ENCODE data around the gene ZFP36. TPM values are rescaled to one million over a fixed set of nuclear protein-coding genes. Genes with fewer than 3 reads are reported as not detected.

Gene ZFP36
- total and polyA plus RNA-seq, 2 of the 8 experiments (the other 6 are each of a cell fraction or from before 2014, with no cell fraction given), result 4.0 to 10.9 TPM

GRCh38 chr19:39436350-39436716, 29.7 kb downstream of the ZFP36 start:
- Histone ChIP-seq H3K14ac (ENCODE audit: insufficient read length) (no peak overlapping the region), H3K79me1 (ENCODE audit: low read depth, low read length) (peaks cover 8% of the 10 kb centered on the region), H2AFZ (ENCODE audit: low read length) (no peak overlapping the region), H3K4ac (replicated peaks; ENCODE audit: insufficient read length, low read depth, low read length) (no peak overlapping the region), H3K27me3 (replicated peaks in 1 of 4; ENCODE audit: control insufficient read depth in 3 of 4, extremely low read depth in 1 of 4, insufficient read depth in 3 of 4, low read length in 3 of 4) (no peaks in the 10 kb centered on the region; a peak in 1 of 7 replicates), H3K56ac (replicated peaks; ENCODE audit: insufficient read length, low read depth, low read length) (peak overlapping the region; percentile 84), H3K79me2 (ENCODE audit: control insufficient read depth in 1 of 2, insufficient read depth in 2 of 2, low read length in 2 of 2) (peaks cover 7 to 20% of the 10 kb centered on the region in 2 experiments; a peak in 3 of 4 replicates), H3K9ac (replicated peaks in 1 of 4; ENCODE audit: extremely low read depth in 1 of 4, low read depth in 3 of 4, low read length in 3 of 4) (peak overlapping the region; percentile 60 to 92 (median 72)), H3K36me3 (ENCODE audit: control insufficient read depth in 2 of 4, insufficient read depth in 4 of 4, low read length in 3 of 4) (peaks cover 20 to 30% (median 23%) of the 10 kb centered on the region in 4 experiments), H2AK5ac (ENCODE audit: low read depth, low read length) (0 out of 2 replicates have a peak overlapping the region, but pooled peaks have one; percentile 75), H3K23ac (ENCODE audit: insufficient read length) (no peak overlapping the region), H4K8ac (ENCODE audit: extremely low read depth, insufficient read depth, low read length) (no peak overlapping the region), H3K18ac (ENCODE audit: extremely low read depth, low read length) (peak overlapping the region; percentile 66; the same call in 1 of the 2 replicates), H3K4me2 (ENCODE audit: insufficient read depth in 1 of 2, low read depth in 2 of 2, low read length in 2 of 2) (peak overlapping the region; percentile 82 to 87), H3K4me3 (ENCODE audit: extremely low read depth in 1 of 4, insufficient read depth in 2 of 4, low read depth in 3 of 4, low read length in 4 of 4) (peak overlapping the region; percentile 97 to 99 (median 98)), H3K23me2 (ENCODE audit: low read depth, low read length) (peaks cover 8% of the 10 kb centered on the region; the same call in 1 of the 2 replicates), H2BK12ac (ENCODE audit: low read depth, low read length) (no peak overlapping the region), H3K4me1 (replicated peaks in 1 of 4; ENCODE audit: control insufficient read depth in 3 of 4, insufficient read depth in 4 of 4, low read length in 3 of 4) (peaks cover 0 to 5% (median 0%) of the 10 kb centered on the region in 4 experiments; a peak in 3 of 7 replicates), H4K20me1 (replicated peaks in 1 of 2; ENCODE audit: control insufficient read depth in 1 of 2, insufficient read depth in 2 of 2, low read length in 2 of 2) (peaks cover 2 to 18% of the 10 kb centered on the region in 2 experiments), H2BK20ac (ENCODE audit: low read length) (no peak overlapping the region), H2BK15ac (ENCODE audit: low read length) (no peak overlapping the region), H3K9me3 (ENCODE audit: insufficient read depth in 2 of 2, low read depth in 1 of 2, low read length in 1 of 2) (no peaks in the 10 kb centered on the region), H4K5ac (ENCODE audit: insufficient read length, low read depth, low read length) (no peak overlapping the region), H4K91ac (replicated peaks; ENCODE audit: insufficient read length, low read length) (no peak overlapping the region), H3K27ac (ENCODE audit: low read depth, low read length) (peak overlapping the region; percentile 69; the same call in 1 of the 2 replicates), H2BK5ac (ENCODE audit: low read depth, low read length) (peak overlapping the region; percentile 75; the same call in 1 of the 2 replicates), H2BK120ac (replicated peaks; ENCODE audit: low read depth, low read length) (no peak overlapping the region)
- ChIA-PET POLR2A (ENCODE audit: partially characterized antibody) (interaction anchor here (0.5 to 47.8 kb wide), 34 partner anchors 10 to 397 kb away, joined by 3 to 1154 read pairs (median 7); partner anchors contain the start of genes DLL3, DYRK1B, EID2B and IFNL1), CTCF (ENCODE audit: partially characterized antibody) (interaction anchor here (0.8 to 1.6 kb wide), 8 partner anchors 8 to 39 kb away, joined by 3 to 11 read pairs (median 5); partner anchors contain the start of genes PLEKHG2 and SUPT5H)
- WGBS, 2 experiments (ENCODE audit: extremely low coverage in 1 of 2, insufficient coverage in 1 of 2, insufficient read length in 1 of 2, insufficient replicate concordance in 2 of 2, low coverage in 1 of 2, low lambda C conversion rate in 2 of 2, missing lambda C conversion rate in 1 of 2), result 0% methylated on average over 1 of the region's 2 CpGs; no CpG with 5 or more reads in 1 of the 2 experiments
- FAIRE-seq (no peak), DNase-seq (ENCODE audit: low read depth in 1 of 2, low spot score in 2 of 2) (no peak)
- TF ChIP-seq SP4 (IDR thresholded peaks at IDR 0.05; ENCODE audit: low read length), result no peak
- no peak for TF ChIP-seq EZH2 (IDR thresholded peaks at IDR 0.05; ENCODE audit: low read depth, low read length, severe bottlenecking)
- TF ChIP-seq POU5F1 (IDR thresholded peaks at IDR 0.05; ENCODE audit: low read depth, low read length), result no peak
- TF ChIP-seq BACH1 (IDR thresholded peaks at IDR 0.05; ENCODE audit: low read length), result no peak
- TF ChIP-seq SP2 (IDR thresholded peaks at IDR 0.05; ENCODE audit: low read length), result no peak
- no peak for TF ChIP-seq CREB1 (IDR thresholded peaks at IDR 0.05)
- no peak for TF ChIP-seq RFX5 (IDR thresholded peaks at IDR 0.05; ENCODE audit: borderline replicate concordance, low read depth, low read length)
- no peak for TF ChIP-seq EGR1 (IDR thresholded peaks at IDR 0.05; ENCODE audit: borderline replicate concordance, low read depth, low read length)
- TF ChIP-seq RXRA (IDR thresholded peaks at IDR 0.05; ENCODE audit: insufficient read depth, low read depth, low read length), result no peak
- no peak for TF ChIP-seq TEAD4 (IDR thresholded peaks at IDR 0.05; ENCODE audit: low read depth, low read length)
- no peak for TF ChIP-seq PHF8 (conservative IDR thresholded peaks at IDR 0.05; ENCODE audit: low read depth, low read length)
- TF ChIP-seq, protein P1, sequence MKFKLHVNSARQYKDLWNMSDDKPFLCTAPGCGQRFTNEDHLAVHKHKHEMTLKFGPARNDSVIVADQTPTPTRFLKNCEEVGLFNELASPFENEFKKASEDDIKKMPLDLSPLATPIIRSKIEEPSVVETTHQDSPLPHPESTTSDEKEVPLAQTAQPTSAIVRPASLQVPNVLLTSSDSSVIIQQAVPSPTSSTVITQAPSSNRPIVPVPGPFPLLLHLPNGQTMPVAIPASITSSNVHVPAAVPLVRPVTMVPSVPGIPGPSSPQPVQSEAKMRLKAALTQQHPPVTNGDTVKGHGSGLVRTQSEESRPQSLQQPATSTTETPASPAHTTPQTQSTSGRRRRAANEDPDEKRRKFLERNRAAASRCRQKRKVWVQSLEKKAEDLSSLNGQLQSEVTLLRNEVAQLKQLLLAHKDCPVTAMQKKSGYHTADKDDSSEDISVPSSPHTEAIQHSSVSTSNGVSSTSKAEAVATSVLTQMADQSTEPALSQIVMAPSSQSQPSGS (IDR thresholded peaks at IDR 0.05; ENCODE audit: low read length), result no peak
- no peak for TF ChIP-seq MAFK (IDR thresholded peaks at IDR 0.05; ENCODE audit: low read depth, low read length)

Data from H1 (cell line).